Right lobe of liver (tissue), 4 donors: Measurements from ENCODE around the gene SGCE.

Experiments
- CTCF ChIP-seq, 4 donors: fragments of 200-600 bp in 3 of 4; fragments of 450-650 bp in 1 of 4; IDR thresholded peaks; one replicate each; pipeline versions ENCODE4 v1.5.1 to v1.8.0; 2016 to 2022; ENCODE audit warnings: antibody characterized with exemption in 4 of 4, mild to moderate bottlenecking in 2 of 4
- POLR2A ChIP-seq: fragments of 450-650 bp; IDR thresholded peaks from one replicate; pipeline ENCODE4 v1.6.1; 2017; ENCODE audit warnings: antibody characterized with exemption, mild to moderate bottlenecking
- donor health status: DM: no; HTN: no; CAD: no.
- donor health status: DM: no; HTN: no; CAD: no.
- donor health status: DM: no; HTN: yes; CAD: no.

GRCh38 chr7:94669773-94670495 is 14.0 kb upstream of the SGCE start:
- no peak for TF ChIP-seq POLR2A
- no peak for TF ChIP-seq CTCF (IDR thresholded peaks at IDR 0.05)
